Neuronal stem cell (in vitro differentiated cells): ENCODE measurements around the gene MAGI1.

Experiments used
- DNase-seq: peaks from one replicate; pipeline ENCODE4 v3.0.0-alpha.2; 2013; ENCODE audit warnings: low spot score
- H2AFZ ChIP-seq: one replicate; pipeline ENCODE4 v1.6.1; 2013; ENCODE audit warnings: mild to moderate bottlenecking, low read length, inconsistent platforms
- H2AK5ac ChIP-seq: 2 replicates; pipeline ENCODE4 v1.6.1; 2013; ENCODE audit warnings: low read depth, mild to moderate bottlenecking, inconsistent platforms, low read length, moderate library complexity, mixed read lengths
- H2BK120ac ChIP-seq: 2 replicates; pipeline ENCODE4 v1.6.1; 2013; ENCODE audit warnings: low read depth, mild to moderate bottlenecking, inconsistent platforms, low read length, moderate library complexity, mixed read lengths
- H2BK12ac ChIP-seq: one replicate; pipeline ENCODE4 v1.6.1; 2013; ENCODE audit warnings: low read length, inconsistent platforms
- H2BK15ac ChIP-seq: 2 replicates; pipeline ENCODE4 v1.6.1; 2013; ENCODE audit warnings: mild to moderate bottlenecking, low read length, inconsistent platforms, mixed read lengths
- H2BK5ac ChIP-seq: one replicate; pipeline ENCODE4 v1.6.1; 2013; ENCODE audit warnings: inconsistent platforms, mild to moderate bottlenecking, low read length, moderate library complexity
- H3K14ac ChIP-seq: one replicate; pipeline ENCODE4 v1.6.1; 2013; ENCODE audit warnings: low read length, inconsistent platforms
- H3K18ac ChIP-seq: 2 replicates; pipeline ENCODE4 v1.6.1; 2013; ENCODE audit warnings: low read length, inconsistent platforms
- H3K23ac ChIP-seq: 2 replicates; pipeline ENCODE4 v1.6.1; 2013; ENCODE audit warnings: low read depth, mild to moderate bottlenecking, mixed read lengths, low read length, inconsistent platforms; ENCODE audit not compliant: poor library complexity
- H3K27ac ChIP-seq: replicated peaks from 3 replicates; pipeline ENCODE4 v1.5.1; 2013; ENCODE audit warnings: low read length, inconsistent platforms
- H3K27me3 ChIP-seq, 3 experiments: 2 replicates each; pipeline ENCODE4 v1.6.1; 2013; ENCODE audit warnings: low read length in 3 of 3, mild to moderate bottlenecking in 2 of 3, inconsistent platforms in 1 of 3, low read depth in 1 of 3, mixed read lengths in 1 of 3, moderate library complexity in 1 of 3; ENCODE audit not compliant: control insufficient read depth in 3 of 3, insufficient read depth in 3 of 3
- H3K36me3 ChIP-seq, 2 donors: replicated peaks in 1 of 2; 2 replicates each; pipeline ENCODE4 v1.6.1; 2013; ENCODE audit warnings: low read length in 2 of 2; ENCODE audit not compliant: control insufficient read depth in 2 of 2, insufficient read depth in 2 of 2
- H3K4ac ChIP-seq: 2 replicates; pipeline ENCODE4 v1.6.1; 2013; ENCODE audit warnings: inconsistent platforms, mild to moderate bottlenecking, low read length, moderate library complexity
- H3K4me1 ChIP-seq, 2 donors: 1 replicate in 1 of 2; 2 replicates in 1 of 2; pipeline ENCODE4 v1.6.1; 2013; ENCODE audit warnings: low read length in 2 of 2, low read depth in 1 of 2; ENCODE audit not compliant: control insufficient read depth in 2 of 2, insufficient read depth in 1 of 2
- H3K4me2 ChIP-seq: one replicate; pipeline ENCODE4 v1.6.1; 2013; ENCODE audit warnings: mild to moderate bottlenecking, low read length, inconsistent platforms; ENCODE audit not compliant: insufficient read depth, poor library complexity, severe bottlenecking
- H3K4me3 ChIP-seq, 2 donors: 2 replicates each; pipeline ENCODE4 v1.5.1; 2013; ENCODE audit warnings: low read length in 2 of 2, mild to moderate bottlenecking in 2 of 2, inconsistent platforms in 1 of 2, moderate library complexity in 1 of 2
- H3K79me1 ChIP-seq: one replicate; pipeline ENCODE4 v1.6.1; 2013; ENCODE audit warnings: low read depth, mild to moderate bottlenecking, inconsistent platforms, low read length, moderate library complexity
- H3K9ac ChIP-seq: one replicate; pipeline ENCODE4 v1.6.1; 2013; ENCODE audit warnings: mild to moderate bottlenecking, low read depth, low read length, inconsistent platforms; ENCODE audit not compliant: poor library complexity
- H3K9me3 ChIP-seq, 2 donors: replicated peaks in 1 of 2; 2 replicates each; pipeline versions ENCODE3 to v1.6.1; 2013; ENCODE audit warnings: low read length in 2 of 2, mild to moderate bottlenecking in 2 of 2, inconsistent platforms in 1 of 2, low read depth in 1 of 2, mixed read lengths in 1 of 2, moderate library complexity in 1 of 2; ENCODE audit not compliant: control insufficient read depth in 2 of 2, insufficient read depth in 1 of 2
- H4K8ac ChIP-seq: one replicate; pipeline ENCODE4 v1.6.1; 2013; ENCODE audit warnings: low read depth, mild to moderate bottlenecking, inconsistent platforms, low read length, moderate library complexity
- H4K91ac ChIP-seq: one replicate; pipeline ENCODE4 v1.6.1; 2013; ENCODE audit warnings: low read length, low read depth, mild to moderate bottlenecking, inconsistent platforms; ENCODE audit not compliant: poor library complexity
- WGBS, 2 donors: extraction: QIAGEN DNeasy Blood & Tissue Kit; methylation state at CpG; one replicate each; pipeline ENCODE4 v1.1.7; 2013; ENCODE audit warnings: missing lambda C conversion rate in 2 of 2, mixed read lengths in 1 of 2; ENCODE audit not compliant: insufficient read length in 2 of 2, insufficient replicate concordance in 1 of 2; ENCODE audit errors: extremely low coverage in 2 of 2; 5-methylcytosine and 5-hydroxymethylcytosine counted together

MAGI1 gene

DNA sequence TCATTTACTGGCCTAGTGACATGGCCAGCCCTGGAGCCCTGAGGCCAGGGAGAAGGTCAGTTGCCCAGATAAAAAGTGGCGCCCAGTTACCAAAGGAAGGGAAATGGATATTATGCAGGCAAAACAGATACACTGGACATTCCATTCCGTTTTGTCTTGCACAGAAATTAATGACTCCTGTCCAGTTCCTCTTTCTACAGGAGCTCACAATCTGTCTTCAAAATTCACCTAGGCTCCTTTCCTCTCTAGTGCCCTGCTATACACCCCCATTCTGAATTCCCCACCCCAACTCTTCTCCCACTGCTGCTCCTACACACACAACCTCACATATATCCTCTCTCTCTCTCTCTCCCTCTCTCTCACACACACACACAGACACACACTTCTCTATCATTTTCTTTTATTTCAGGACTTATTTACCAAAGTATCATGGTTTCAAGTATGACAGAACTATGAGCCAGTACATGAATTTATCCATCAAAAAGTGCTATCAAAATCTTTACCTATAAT is 229.0 kb downstream of the MAGI1 start:
- no peak overlapping the region for H3K27ac ChIP-seq
- no peak overlapping the region for H3K14ac ChIP-seq
- no peak overlapping the region for H2BK15ac ChIP-seq
- H2AK5ac ChIP-seq: no peak overlapping the region
- H4K8ac ChIP-seq: no peak overlapping the region
- no peak overlapping the region for H2BK5ac ChIP-seq
- no peak overlapping the region for H3K4me2 ChIP-seq
- H3K4me3 ChIP-seq: no peak overlapping the region
- H2BK120ac ChIP-seq: no peak overlapping the region
- H4K91ac ChIP-seq: no peak overlapping the region
- no peaks in the 10 kb centered on the region for H3K36me3 ChIP-seq
- H3K9ac ChIP-seq: no peak overlapping the region
- H2BK12ac ChIP-seq: no peak overlapping the region
- no peak overlapping the region for H3K23ac ChIP-seq
- no peak overlapping the region for H2AFZ ChIP-seq
- peaks cover 0 to 2% of the 10 kb centered on the region in 2 donors for H3K9me3 ChIP-seq
- H3K79me1 ChIP-seq: peaks cover 1% of the 10 kb centered on the region
- no peaks in the 10 kb centered on the region for H3K27me3 ChIP-seq
- H3K4me1 ChIP-seq: peaks cover 4 to 5% of the 10 kb centered on the region in 2 donors
- WGBS, 2 donors: no CpG with 5 or more reads among the region's 2 CpGs
- no peak overlapping the region for H3K4ac ChIP-seq
- no peak overlapping the region for H3K18ac ChIP-seq
- DNase-seq: no peak

DNA sequence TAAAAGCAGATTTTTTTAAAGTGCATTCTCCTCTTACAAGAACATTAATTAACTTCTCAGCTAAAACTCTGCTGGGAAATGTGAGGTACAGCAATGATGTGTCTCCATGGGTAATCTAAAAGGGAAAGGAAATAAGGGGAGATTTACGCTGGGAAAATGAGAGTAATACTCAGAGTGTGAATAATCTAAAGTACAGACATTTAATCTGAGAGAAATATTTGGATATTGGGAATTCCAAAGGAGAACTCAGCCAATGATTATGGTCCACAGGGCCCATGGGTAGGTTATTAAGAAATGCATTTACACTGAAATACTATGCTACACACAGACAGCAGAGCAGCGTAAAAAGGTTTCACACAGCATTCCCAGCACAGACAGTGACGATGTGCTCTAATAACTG is 229.9 kb downstream of the MAGI1 start:
- H3K36me3 ChIP-seq: no peaks in the 10 kb centered on the region
- peaks cover 4 to 5% of the 10 kb centered on the region in 2 donors for H3K4me1 ChIP-seq
- H3K14ac ChIP-seq: no peak overlapping the region
- no peak overlapping the region for H3K18ac ChIP-seq
- no peak overlapping the region for H2BK12ac ChIP-seq
- H2BK5ac ChIP-seq: no peak overlapping the region
- no peak overlapping the region for H2AFZ ChIP-seq
- peaks cover 1% of the 10 kb centered on the region for H3K79me1 ChIP-seq
- DNase-seq: no peak
- H4K8ac ChIP-seq: no peak overlapping the region
- H3K27me3 ChIP-seq: no peaks in the 10 kb centered on the region
- H2AK5ac ChIP-seq: no peak overlapping the region
- no peak overlapping the region for H2BK15ac ChIP-seq
- H4K91ac ChIP-seq: no peak overlapping the region
- WGBS, 2 donors: no CpG with 5 or more reads among the region's 3 CpGs
- no peak overlapping the region for H3K23ac ChIP-seq
- no peak overlapping the region for H3K4me3 ChIP-seq
- H3K9me3 ChIP-seq: peaks cover 0 to 2% of the 10 kb centered on the region in 2 donors
- H3K4ac ChIP-seq: no peak overlapping the region
- no peak overlapping the region for H3K9ac ChIP-seq
- H2BK120ac ChIP-seq: no peak overlapping the region
- no peak overlapping the region for H3K4me2 ChIP-seq
- no peak overlapping the region for H3K27ac ChIP-seq

DNA sequence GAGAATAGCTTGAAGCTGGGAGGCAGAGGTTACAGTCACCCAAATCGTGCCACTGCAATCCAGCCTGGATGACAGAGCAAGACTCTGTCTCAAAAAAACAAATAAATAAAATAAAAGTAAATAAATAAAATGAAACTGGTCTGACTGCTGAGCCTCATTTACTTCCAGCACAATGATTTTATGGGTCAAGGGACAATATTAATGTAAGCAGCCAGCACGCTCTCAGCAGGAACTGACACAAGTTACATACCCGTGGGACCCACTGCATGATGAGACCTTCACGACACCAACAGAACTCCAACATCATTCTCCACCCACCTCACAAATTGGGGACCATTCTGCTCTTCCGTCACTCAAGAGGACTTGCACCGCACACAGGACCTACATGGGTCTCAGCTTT is 230.3 kb downstream of the MAGI1 start:
- Histone ChIP-seq H2AFZ (no peak overlapping the region), H3K9ac (no peak overlapping the region), H2AK5ac (no peak overlapping the region), H3K23ac (no peak overlapping the region), H3K27ac (no peak overlapping the region), H3K18ac (no peak overlapping the region), H3K4me2 (no peak overlapping the region), H4K8ac (no peak overlapping the region), H3K14ac (no peak overlapping the region), H3K4ac (no peak overlapping the region), H2BK12ac (no peak overlapping the region), H2BK5ac (no peak overlapping the region), H3K4me1 (peaks cover 4 to 5% of the 10 kb centered on the region in 2 donors), H4K91ac (no peak overlapping the region), H3K4me3 (no peak overlapping the region), H3K79me1 (peaks cover 1% of the 10 kb centered on the region), H3K36me3 (no peaks in the 10 kb centered on the region), H3K27me3 (no peaks in the 10 kb centered on the region), H2BK15ac (no peak overlapping the region), H2BK120ac (no peak overlapping the region), H3K9me3 (peaks cover 0 to 2% of the 10 kb centered on the region in 2 donors)
- WGBS, 2 donors: no CpG with 5 or more reads among the region's 6 CpGs
- DNase-seq: no peak

DNA sequence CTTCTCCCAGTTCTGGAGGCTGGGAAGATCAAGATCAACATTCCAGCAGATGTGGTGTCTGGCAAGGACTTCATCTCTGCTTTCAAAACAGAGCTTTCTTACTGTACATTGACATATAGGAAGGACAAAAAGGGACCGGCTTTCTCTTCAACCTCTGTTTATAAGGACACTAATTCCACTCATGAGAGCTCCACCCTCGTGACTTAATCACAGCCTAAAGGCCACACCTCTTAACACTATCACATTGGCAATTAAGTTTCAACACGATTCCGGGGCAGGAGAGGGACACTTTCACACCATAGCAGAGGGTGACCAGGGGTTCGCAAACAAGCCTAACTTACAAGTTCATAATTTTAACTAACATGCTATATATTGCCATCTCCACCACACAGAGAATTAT is 231.5 kb downstream of the MAGI1 start:
- Histone ChIP-seq H3K23ac (no peak overlapping the region), H2BK15ac (no peak overlapping the region), H3K9ac (no peak overlapping the region), H3K36me3 (no peaks in the 10 kb centered on the region), H3K4me1 (peaks cover 4 to 5% of the 10 kb centered on the region in 2 donors), H2BK120ac (no peak overlapping the region), H3K27ac (no peak overlapping the region), H3K4ac (no peak overlapping the region), H4K8ac (no peak overlapping the region), H2AK5ac (no peak overlapping the region), H3K9me3 (peaks cover 0 to 2% of the 10 kb centered on the region in 2 donors), H2BK12ac (no peak overlapping the region), H4K91ac (no peak overlapping the region), H3K27me3 (no peaks in the 10 kb centered on the region), H3K4me2 (no peak overlapping the region), H3K18ac (no peak overlapping the region), H3K14ac (no peak overlapping the region), H2BK5ac (no peak overlapping the region), H3K4me3 (no peak overlapping the region), H2AFZ (no peak overlapping the region), H3K79me1 (peaks cover 1% of the 10 kb centered on the region)
- no peak for DNase-seq
- no CpG with 5 or more reads among the region's 5 CpGs for whole genome bisulfite sequencing, 2 donors
